HS-27A (cell line): ENCODE measurements around the gene C1orf167.

ENCODE experiments used
- DNase-seq: peaks from one replicate; pipeline ENCODE4 v3.0.0-alpha.2; 2012; ENCODE audit warnings: low read depth, missing footprints

Gene C1orf167

DNA sequence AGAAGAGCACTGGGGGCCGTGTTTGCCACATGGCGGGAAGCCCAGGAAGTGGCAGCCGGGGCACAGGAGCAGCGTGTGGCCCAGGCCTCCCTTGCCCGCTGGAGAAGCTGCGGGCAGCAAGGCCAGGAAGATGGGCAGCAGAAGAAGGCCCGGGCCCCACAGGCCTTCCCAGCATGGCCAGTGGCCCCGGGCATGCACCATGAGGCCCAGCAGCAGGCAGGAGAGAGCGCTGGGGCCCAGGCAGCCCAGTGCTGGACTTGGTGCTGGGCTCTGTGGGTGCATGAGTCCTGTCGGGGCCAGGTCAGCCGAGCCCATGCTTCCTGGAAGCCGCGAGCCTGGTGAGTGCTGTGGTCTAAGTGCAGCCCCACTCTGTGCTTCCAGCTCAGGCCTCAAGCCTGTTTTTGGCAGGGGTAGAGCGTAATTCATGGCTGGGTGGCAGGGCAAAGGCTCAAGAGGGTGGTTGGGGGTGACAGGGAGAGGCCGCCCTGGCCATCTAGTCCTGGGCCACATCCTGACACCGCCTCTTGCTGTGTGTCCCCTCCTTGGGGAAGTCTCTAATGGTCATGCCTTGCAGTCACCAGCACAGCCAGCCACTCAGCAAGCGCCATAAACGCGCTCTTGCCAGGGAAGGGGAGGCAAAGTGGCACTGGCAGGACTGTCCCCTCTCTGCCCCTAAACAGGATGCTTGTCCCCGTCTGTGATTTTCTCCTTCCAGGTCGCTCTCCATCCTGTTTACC is 22.4 kb downstream of the C1orf167 start:
- DNase-seq = no peak

DNA sequence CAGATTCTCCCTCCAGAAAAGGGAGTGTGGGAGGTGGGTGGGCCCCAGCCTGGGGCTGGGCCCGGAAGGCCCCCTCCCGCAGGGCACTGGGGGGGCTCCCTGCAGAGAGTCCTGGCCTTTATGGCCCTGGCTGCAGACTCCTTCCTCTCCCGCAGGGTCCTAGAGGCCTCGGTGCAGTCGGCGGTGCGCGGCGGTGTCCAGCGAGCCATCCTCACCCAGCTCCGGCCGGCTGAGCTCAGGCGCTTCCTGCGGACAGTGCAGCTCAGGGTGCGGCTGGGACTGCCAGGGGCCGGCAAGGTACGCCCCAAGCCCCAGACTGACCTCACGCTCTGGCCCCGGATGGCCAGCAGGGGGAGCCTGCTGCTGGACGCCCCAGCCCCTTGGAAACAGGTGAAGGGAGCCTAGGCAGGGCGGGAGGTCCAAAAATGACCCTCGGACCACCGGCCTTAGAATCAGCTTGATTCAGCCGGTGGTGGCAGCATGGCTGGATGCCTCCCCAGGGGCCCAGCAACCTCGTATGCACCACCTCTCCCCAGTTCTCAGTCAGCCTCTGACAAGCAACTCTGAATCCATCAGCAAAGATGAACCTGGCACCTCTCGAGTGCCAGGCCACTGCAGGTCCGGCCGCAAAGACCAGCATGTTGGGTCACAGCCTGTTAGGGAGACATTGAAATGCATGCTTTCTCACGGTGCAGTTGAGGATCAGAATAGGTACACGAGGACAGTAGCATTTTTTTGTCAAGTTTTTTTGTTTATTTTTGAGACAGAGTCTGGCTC is 23.2 kb downstream of the C1orf167 start:
- DNase-seq = no peak

DNA sequence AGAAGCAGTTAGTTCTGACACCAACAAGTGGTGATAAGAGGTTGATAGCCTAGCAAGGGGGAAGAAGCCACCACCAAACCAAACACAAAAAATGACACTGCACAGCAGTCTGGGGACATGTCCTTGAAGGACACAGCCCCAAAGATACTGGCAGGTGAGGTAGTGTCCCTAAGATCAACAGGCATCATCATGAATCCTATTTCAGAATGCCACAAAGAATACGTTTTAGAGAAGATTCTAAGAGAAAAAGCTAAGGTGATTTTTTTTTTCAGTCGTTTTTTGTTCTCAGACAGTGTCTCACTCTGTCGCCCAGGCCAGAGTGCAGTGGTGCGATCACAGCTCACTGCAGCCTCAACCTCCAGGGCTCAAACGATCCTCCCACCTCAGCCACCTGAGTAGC is 24.2 kb downstream of the C1orf167 start:
- no peak for DNase-seq

DNA sequence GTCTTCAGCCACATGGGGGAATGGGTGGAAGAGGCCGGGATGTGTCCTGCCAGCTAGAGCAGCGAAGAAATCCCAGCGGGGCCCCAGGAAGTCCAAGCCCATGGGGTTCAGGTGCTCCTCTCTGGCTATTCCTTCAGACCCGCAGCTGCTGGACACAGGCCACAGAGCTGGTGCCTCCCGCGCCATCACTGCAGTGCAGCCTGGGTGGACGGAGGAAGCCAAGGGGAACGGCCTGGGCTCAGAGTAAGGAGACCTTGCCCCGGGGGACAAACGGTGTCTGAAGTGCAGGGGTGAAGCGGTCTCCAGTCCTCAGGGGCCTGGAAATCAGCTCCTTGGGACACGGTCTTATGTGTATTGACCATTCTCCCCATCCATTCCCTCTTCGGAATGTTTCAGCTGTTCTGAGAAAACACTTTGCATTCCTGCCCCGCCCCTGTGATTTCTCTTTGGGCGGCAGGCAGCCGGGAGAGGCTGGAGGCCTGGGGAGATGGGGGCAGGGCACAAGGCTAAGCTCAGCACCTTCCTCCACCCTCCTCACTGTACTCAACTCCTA is 25.3 kb downstream of the C1orf167 start:
- no peak for DNase-seq

DNA sequence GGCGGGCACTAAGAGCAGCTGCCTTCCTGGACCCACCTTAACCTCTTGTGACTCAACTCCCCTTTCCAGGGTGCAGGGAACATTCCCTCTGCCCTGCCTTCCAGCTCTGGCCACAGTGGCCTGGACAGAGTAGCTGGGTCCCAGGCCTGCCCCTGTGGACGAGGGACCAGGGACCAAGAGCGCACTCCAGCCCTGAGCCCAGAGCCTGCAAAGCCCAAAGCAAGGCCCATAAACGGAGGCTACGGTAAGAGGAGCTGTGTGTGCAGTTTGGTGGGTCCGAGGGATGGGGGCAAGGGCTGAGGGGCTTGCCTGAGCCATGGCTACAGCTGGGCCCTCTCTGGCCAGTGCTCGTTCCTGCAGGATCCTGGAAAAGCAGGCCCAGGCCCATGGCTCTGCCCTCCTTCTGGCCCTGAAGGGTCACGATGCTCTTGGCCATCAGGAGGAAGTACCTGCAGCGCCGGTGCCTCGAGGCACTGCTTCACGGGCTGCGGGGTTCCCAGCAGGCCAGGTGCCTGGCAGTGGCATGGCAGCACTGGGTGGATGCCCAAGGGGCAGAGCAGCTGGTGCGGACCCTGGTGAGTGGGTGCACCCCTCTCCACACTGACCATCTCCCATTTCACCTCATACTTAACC is 25.9 kb downstream of the C1orf167 start:
- no peak for DNase-seq

DNA sequence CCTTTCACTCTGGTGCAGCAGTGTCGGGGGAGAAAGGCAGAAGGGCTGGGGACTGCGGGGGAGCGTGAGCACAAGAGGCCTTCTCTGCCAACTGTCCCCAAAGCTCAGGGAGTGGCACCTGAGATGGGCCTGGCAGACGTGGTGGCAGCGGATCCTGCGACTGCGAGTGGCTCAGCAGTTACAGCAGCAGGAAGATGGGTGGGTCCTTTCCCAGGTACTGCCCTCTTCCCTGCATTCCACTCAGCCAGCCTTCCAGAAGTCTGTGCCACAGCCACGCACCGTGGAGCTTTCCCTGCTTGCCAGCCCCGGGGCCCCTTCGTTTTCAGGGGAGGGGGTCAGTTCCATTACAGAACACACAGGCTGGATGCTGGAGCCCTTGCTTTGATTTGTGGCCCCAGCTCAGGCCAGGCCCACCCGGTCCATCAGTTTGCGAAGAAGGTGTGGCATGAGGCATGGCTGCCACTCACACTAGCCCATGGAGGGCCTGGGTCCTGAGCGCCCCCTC is 26.6 kb downstream of the C1orf167 start:
- no peak for DNase-seq

DNA sequence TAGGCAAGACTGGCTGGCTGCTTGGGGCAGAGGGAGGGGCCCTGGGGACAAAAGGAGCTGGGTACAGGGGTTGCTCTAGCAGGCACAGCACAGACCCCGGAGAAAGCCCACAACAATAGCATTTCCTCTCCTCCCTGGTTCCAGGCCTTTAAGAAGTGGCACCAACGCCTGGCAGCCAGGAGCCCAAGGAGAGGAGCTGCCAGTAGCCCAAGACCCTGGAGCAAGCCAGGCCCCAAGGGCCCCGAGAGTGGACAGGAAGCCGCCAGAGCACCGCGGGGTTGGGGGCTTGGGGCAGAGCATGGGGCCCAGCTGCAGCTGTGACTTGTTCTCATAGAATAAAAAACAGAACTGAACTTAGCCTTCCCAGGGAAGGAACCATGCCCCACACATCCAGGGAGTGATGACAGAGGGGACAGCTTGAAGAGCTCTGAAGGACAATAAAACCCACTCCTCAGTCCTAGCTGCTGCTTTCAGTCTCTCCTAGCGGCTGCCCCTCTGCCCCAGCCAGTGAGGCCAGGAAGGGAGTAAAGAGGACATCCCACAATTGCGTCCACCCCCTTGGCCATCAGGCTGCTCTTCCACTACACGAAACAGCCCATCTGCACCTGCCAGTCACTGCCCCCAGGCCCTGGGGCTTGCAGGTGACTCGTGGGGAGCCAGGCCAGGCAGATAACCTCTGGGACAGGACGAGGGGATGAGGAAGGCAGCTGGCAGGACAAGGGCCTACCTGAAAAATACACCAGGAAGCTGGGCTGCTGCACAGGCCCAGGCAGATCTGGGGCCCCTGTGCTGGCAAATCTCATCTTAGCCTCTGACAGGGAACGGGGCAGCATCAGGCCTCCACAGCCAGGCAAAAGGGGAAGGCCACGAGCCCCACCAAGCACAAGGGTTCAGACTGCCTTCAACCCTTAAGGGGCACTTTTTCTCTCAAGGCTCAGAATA is 27.4 kb downstream of the C1orf167 start:
- DNase-seq = no peak

DNA sequence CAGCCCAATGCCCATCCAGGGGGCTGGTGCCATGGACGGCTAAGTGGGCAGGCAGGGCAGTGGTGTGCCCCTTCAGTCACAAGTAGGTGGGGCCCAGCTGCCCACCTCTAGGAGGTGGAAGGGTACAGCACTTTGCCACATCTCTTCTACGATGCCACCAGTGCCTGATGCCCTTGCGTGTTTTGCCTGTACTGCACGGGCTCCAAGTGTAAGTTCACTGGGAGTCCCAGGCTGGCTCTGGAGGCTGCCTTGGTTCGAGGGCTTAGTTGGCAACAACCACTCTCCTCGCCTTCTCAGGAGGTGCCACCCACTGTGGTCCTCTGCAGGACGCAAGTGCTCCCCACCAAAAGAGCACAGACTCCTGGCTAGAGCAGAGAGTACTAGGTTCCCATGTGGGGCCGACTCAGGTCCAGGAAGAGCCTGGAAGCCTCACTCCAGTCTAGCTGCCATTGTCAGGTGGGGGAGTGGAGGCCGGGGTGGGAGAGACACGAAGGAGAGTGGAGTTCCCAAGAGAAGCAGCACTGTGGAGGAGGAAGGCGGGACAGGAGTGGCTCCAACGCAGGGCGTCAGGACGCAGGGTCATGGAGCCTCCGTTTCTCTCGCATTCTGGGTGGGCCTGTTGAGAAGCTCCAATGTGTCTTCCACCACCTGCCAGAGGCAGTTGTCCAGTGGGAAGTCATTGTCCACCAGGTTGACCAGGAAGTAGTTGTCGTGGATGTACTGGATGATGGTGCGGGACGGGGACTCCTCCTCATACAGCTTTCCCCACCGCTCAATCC is 28.3 kb downstream of the C1orf167 start:
- DNase-seq = no peak

DNA sequence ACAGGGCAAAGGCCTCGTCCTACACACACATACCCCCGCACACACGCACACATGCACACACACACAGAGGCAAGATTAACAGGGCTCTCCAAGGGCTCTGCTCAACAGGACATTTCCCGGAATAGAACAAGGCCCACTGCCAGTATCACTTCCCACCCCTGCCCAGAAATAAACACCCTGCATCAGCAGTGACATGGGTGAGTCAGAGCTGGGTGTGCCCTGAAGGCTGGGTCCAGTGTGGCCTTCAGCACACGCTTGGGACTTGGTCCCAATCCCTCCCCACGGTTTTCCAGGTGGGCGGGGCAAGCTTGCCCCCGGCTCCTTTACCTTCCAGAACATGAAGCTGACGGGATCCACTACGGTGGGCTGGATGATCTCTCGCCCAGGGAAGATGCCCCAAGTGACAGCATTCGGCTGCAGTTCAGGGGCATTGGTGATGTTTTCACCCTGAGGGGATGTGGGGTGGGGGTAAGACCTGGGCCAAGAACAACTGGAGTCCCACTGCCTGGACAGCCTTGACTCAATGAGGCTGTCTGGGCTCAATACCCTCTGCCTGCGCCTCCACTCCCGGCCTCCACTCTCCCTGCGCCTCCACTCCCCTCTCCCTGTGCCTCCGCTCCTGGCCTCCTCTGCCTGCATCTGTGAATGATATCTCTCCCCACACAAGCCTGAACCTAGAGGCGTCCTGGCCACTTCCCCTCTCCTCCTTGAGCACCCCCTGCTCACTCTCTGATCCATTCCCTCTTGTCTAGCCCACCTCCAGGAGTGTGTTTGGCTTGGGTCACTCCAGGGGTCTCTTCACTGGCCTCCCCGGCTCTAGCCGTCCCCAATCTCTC is 29.1 kb downstream of the C1orf167 start:
- DNase-seq = peak; percentile 56

DNA sequence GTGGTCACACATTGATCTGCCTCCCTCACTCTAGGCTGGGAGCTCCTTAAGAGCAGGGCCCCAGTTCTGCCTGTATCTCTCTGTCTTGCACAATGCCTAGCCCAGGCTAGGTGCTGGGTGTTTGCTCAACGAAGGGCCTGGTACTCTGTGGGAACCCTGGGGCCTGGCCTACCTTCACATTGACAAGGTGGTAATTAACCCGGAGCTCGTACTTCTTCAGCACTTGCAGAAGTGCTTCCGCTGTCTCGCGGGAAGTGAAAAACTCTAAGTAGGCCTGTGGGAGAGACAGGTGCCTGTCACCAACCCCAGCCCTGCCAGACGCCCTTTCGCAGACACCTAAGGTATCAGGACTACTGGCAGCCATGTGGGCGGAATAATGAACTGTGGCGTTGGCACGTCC is 30.1 kb downstream of the C1orf167 start:
- DNase-seq = no peak

DNA sequence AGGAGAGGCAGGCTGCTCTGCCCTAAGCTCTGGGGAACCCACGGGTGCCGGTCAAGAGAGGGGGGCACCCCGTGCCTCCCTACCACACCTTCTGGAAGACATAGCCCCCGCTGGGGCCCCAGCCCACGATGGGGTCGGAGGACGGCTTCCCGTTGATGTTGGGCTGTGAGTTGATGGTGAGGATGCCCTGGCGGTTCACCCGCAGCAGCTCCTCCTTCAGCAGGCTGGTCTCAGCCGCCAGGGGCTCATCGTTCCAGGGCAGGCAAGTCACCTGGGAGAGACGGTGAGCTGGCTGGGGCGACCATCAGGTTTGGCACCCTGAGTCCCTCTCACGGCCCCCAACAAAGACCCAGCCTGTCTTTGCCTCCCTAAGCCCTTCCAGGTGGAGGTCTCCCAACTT is 31.8 kb downstream of the C1orf167 start:
- DNase-seq = no peak

DNA sequence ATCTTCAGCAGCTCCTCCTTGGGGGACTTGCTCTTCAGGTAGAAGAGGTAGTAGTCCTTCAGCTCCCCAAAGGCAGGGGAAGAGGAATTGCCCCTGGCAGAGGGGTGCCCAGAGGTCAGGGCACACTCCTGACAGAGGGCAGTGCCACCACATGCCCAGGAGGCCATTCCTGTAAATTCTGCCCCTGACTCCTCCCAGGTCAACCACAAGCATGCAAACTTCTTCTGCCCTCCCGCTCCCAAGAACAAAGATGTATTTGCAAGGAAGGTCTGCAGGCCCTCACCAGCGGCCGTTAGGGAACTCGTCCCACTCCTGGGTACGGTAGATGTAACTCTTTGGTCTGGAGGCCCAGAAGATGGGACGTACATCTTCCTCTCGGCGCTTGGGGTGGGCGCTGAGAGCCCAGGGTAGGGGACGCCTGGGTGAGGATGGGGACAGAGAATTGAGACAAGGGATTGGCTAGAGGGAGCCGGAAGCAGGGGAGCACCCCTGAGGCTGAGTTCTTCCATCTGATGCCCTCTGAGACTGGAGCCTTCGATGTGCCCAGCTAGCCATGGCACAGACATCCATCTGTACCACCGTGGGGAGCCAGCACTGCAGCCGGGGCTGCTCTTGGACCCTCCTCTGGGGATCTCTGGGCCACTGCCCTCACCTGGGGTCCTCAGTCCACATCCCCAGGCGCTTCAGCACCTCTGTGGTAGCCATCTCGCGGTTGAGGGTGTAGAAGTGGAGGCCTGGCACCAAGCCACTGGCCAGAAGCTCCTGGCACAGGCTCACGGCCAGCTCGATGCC is 32.6 kb downstream of the C1orf167 start:
- DNase-seq = no peak

DNA sequence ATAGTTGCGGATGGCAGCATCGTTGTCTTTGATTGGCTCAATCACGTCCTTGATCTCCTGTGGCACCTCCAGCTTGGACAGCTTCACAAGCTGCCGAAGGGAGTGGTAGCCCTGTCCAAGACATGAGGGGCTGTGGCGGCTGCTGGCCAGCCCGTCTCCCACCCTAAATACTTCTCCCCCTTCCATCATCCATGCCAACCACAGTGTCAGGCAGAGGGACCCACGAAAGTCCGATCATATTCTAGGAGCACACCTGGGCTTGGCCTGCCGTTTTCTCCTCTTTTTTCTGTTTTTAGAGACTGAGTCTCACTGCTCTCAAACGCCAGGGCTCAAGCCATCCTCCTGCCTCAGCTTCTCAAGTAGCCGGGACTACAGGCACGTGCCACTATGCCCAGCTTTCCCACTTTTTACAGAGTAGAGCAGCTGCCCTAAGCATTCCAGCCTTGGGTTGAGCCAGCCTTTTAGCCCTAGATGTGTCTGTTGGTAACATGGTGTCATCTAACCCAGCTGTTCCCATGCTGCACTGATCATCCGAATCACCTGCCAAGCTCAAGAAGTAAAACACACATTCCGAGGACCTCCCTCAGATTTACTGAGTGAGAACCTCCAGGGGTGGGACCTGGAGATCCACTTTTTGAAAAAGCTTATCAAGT is 33.4 kb downstream of the C1orf167 start:
- no peak for DNase-seq

DNA sequence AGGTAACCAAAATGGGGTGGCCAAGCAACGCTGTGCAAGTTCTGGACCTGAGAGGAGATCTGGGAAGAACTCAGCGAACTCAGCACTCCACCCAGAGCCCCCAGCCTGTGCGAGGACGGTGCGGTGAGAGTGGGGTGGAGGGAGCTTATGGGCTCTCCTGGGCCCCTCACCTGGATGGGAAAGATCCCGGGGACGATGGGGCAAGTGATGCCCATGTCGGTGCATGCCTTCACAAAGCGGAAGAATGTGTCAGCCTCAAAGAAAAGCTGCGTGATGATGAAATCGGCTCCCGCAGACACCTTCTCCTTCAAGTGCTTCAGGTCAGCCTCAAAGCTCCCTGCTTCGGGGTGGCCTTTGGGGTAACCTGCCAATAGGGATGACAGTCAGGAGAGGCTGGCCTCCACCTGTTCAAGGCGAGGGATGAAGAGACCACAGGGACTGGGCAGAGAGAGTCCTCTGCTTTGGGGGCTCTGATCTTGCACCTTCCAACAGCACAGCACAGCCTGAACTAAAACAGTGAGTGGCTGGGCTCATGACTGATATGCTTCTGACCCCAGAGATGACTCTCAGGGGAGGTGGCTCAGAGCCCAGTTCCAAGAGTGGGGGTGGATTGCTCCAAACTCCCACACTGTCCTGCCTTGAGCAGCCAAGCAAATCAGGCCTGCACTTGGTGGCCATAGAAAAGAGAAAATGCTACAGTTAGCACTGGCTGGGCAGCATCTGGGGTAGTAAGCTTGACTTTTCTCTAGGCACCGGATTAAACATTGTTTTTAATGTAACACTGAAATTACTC is 34.2 kb downstream of the C1orf167 start:
- no peak for DNase-seq

DNA sequence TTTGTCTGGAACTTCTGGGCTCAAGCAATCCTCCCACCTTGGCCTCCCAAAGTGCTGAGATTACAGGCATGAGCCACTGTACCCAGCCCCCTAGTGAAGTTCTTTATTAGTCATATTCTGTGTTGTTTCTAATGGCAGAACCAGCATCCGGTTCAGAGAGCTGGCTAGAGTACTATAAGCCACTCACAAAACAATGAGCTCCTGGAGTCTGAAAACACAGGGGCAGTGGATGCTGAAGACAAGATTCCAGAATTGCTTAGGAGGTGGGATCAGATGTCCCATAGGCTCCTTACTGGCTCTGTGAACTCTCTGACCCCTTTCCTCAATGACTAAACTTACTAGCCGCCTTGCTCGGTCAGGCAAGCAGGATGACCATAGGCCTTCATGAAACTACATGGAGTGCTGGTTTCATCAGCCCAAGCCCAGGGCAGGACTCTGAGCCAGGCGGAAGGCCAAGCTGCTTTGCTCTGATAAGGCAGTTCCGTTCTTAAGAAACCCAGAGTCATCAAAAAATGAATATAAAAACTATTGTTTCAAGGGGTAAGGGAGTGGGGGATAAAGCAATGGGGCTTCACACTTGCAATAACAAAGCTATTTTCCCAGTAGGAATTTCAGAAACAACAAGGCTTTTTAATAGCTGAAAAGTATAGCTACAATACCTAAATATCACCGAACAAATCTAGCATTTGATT is 35.7 kb downstream of the C1orf167 start:
- no peak for DNase-seq

DNA sequence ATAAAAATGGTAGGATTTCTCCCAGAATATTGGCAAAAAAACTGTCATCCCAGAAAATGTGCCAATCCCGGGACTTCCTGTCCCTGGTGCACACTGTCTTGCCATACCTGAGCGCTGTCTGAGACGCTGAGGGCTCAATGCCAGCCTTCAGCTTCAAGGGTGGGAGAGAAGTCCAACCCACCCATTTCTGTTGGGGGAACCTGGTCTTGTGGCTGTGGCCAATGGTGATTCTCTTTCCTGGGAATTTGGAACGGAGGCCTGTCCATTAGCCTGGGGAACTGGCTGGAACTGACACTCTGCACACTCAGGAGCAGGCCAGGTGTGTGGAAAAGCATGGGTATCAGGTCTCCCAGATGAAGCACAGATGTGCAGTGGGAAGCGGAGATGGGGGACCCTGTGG is 37.1 kb downstream of the C1orf167 start:
- DNase-seq = no peak

DNA sequence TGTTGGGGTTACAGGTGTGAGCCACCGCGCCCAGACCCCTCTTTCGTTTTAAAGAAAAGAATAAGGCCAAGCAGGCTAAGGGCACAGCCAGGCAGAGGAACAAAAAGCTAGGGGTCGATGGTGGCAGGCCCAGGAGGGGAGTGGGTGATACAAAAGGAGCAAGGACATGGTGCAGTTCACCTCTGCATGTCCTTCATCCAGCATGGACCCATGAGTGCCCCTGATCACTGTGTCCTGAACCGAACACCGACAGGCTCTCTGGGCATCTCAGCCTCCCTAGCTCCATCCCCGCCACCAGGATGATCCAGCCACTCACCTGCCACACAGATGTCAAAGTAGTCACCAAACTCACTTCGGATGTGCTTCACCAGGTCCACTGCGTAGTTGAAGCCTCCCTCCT is 37.9 kb downstream of the C1orf167 start:
- DNase-seq = no peak
